Activated CD4-positive, alpha-beta T cell treated with anti-CD3 and anti-CD28 coated beads, Interleukin-2, amount 50 U/mL, for 1 hour (primary cell): ENCODE results near the gene AQP2.
"Not testable (repeated sequence)": the region's sequence is repeated elsewhere in the genome, so short reads cannot be mapped to it uniquely, and the experiment has no call there.

Experiments
- DNase-seq: peaks from one replicate; pipeline ENCODE4 v3.0.0-alpha.2; 2020

Gene AQP2

DNA sequence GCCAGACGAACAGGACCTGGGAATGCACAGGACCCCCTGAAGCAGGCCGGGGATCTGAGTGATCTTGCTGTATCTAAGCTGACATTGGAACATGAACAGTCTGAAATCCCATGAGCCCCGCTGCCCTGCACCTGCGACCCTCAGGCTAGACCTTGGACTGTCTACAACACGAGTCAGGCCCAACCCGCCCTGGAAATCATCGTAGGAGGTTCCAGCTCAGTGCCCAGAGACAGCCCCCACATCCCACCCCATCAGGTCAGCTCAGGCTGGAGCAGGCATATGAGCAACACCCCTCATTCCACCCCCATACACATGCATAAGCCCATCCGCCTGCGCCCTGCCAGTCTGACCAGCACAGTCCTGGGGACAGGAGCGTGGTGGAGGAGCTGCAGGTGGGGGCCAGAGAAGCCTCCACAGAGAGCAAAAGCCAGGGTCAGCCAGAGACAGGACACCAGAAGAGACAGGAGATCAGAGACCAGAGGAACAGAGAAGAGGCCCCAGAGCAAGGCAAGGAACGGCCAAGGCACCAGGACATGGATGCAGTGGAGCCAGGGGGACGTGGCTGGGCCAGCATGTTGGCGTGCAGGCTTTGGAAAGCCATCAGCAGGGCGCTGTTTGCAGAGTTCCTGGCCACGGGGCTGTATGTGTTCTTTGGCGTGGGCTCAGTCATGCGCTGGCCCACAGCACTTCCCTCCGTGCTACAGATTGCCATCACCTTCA, 22.3 kb downstream of the AQP2 start, which contains the start of gene AQP6:
Gene AQP6 (plus strand): TSS at position 307 of the 720 bp plus-strand sequence. CDS start 227 bp downstream, at position 534.
- DNase-seq, result no peak

DNA sequence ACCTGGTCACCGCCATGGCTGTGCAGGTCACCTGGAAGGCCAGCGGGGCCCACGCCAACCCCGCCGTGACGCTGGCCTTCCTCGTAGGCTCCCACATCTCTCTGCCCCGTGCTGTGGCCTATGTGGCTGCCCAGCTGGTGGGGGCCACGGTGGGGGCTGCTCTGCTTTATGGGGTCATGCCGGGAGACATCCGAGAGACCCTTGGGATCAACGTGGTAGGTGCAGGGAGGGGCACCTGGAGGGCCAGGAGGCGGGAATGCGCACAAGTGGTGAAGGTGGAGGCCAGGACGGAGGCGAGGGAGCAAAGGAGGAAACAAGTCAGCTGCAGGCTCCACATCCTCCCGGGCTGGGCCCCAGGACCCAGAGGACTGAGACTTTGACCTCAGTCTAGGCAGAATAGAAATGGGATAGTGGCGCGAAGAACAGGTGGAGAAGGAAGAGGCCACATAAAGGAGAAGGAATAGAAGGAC, 22.9 kb downstream of the AQP2 start:
- no peak for DNase-seq

DNA sequence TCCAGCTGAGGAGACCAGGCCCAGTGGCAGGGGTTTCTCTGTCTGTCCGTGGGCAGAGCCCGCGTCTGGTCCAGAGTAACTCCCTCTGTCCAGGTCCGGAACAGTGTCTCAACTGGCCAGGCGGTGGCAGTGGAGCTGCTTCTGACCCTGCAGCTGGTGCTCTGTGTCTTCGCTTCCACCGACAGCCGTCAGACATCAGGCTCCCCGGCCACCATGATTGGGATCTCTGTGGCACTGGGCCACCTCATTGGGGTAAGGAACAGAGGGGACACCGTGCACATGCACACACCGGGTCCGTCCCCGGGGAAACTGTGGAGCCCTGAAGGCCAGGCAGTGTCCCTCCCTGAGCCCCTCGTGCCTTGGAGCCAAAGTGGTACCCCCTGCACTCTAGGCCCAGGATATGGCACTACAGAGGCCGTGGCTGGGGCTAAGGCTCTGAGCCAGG, 23.7 kb downstream of the AQP2 start:
- no peak for DNase-seq

DNA sequence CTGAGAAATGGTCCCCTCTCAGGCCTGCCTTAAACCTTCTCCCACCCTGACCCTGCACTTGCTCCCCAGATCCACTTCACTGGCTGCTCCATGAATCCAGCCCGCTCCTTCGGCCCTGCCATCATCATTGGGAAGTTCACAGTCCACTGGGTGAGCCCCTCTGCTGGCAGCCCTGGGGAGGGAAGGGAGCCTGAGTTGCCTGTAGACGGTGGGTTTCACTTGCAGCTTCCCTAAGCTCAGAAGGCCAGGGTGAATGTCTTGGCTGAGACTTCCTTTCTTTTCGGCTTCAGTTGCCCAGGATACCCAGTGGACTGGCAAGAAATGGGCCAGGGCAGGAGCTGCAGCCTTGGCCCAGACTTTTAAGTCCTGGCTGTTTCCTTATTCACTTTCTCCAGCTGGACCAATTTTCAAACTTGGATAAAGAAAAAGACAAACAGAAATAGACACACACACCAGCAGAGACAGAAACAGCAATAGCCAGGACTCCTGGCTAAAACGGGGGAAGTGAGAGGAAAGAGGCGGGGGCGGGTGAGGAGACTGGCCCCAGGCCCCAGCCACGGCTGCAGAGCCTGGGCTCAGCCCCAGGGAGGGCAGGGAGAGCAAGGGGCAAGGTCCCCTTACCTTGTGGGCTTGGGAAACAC, 24.3 kb downstream of the AQP2 start:
- no peak for DNase-seq

DNA sequence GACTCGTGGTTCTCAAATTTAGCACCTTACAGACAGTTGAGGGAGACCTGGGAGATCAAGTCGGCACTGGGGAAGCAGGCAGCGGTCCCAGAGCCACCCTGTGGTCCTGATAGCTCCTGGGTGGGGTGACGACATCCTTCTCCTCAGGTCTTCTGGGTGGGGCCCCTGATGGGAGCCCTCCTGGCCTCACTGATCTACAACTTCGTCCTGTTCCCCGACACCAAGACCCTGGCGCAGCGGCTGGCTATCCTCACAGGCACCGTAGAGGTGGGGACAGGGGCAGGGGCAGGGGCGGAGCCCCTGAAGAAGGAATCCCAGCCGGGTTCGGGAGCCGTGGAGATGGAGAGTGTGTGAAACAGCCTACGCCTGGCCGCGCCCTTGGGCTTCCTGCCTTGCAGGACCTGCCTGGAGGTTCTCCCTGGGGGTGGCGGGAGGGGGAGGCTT, 24.8 kb downstream of the AQP2 start:
- no peak for DNase-seq

DNA sequence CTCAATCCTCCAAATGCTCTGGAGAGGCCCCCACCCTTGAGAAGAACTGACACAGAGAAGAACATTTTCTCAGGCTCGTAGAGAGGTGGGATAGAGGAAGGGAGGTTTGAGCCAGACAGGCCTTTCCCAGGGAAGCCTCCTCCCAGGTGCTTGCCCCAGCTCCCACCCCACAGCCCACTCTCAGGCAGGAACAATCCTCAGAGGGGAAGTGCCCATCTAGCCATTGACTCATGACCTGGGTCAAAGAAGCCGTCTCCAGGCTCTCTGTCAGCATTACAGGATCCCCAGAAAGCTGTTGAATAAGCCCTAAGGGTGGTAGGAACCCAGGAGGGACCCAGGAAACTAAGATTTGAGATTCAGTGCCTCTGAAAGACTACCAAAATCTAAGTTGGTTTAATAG, 26.0 kb downstream of the AQP2 start:
- DNase-seq, result no peak

DNA sequence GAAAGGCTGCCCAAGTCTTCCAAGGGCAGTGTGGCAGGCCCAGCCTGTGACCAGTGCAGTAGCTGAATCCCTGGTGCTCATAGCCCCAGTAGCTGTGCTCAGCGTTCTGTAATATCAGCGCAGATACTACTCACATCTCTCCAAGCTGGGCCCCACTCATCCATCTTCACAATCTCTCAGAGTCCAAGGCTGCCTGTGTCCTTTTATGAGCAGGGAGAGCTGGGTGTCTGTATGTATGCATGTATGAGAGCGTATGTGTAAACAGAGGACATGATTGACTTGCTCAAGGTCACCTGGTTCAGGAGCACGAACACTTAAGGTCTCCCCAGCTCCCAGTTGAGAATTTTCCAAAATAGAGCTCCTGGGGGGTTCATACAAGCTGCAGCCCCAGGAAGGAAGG, 27.6 kb downstream of the AQP2 start:
- no peak for DNase-seq

DNA sequence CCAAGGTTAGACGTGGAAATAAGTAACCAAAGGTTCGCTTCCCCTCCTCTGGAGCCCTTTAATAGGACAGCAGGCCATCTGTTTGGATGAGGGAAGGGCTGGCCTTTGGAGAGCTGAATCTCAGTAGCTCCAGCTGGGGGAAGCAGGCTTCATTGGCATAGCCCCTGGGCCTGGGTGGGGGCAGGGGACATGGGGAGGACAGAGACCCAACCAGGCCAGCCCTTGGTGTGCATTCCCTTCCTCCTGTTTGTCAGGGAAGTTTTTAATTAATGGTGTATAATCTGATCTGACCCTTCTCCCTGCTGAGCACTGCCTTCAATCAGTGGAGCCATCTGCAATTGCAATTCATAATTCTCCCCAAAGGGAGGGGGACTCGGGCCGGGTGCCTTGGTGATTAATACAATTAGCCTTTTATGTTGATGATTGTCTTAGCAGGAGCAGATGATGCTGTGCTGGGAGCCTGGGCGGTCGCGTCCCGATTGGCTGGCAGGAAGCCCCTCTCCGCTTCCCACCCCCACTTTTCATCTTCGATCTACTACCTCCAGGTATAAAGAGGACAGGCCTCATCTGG, 28.6 kb downstream of the AQP2 start:
- DNase-seq, result no peak

DNA sequence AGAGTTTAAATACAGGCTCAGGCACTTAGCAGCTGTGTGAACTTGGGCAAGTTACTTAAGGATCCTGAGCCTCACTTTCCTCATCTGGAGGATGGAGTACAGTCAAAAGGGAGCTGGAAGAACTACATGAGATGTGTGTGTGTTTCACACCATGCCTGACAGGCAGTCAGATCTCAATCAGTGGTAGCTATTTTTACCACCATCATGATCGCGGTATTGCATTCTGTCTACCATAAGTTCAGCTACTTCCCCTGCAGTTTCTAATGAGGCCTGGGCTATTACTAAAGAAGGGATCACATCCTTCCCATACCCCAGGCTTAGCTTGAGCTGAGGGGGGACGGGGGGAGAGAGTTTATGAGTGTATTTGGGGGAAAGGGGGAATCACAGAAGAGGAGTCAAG, 29.3 kb downstream of the AQP2 start:
- no peak for DNase-seq

DNA sequence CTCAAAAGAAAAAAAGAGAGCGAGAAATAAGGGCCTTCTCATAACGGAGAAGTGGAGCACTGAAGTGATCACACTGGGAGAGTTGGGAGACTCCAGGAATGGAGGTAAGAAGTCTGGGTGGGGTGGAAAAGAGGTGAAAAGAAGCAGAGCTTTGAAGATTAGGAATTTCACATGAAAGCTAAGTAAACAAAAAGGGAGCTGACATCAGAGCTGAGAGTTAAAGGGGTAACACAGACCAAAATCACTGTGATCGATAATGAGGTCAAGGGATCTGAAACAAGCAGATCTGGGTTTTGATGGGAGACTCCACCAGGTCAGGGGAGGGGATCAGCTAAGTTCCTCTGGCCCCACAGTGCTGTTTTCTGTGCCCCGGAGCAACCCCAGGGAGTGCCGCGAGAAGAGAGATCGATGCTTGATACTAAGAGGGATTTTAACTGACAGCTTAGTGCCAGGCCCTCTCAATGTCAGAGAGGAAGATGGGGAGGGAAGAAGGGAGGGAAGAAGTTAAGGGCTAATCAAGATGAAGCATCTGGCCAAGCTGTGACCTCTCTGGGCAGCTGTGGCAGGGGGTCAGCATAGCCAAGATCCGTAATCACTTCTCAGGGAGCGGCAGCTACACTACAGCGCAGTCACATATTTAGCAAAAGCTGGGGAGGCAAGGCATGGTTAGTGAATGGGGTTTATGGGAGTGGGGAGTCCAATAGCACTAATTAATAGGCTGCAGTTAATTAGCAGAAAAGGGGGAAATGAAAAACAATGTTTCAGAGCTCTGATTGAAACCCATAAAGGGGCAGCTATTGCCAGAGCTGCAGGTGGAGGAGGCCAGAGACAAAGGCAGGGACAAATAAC, 30.2 kb downstream of the AQP2 start:
- DNase-seq, result no peak

DNA sequence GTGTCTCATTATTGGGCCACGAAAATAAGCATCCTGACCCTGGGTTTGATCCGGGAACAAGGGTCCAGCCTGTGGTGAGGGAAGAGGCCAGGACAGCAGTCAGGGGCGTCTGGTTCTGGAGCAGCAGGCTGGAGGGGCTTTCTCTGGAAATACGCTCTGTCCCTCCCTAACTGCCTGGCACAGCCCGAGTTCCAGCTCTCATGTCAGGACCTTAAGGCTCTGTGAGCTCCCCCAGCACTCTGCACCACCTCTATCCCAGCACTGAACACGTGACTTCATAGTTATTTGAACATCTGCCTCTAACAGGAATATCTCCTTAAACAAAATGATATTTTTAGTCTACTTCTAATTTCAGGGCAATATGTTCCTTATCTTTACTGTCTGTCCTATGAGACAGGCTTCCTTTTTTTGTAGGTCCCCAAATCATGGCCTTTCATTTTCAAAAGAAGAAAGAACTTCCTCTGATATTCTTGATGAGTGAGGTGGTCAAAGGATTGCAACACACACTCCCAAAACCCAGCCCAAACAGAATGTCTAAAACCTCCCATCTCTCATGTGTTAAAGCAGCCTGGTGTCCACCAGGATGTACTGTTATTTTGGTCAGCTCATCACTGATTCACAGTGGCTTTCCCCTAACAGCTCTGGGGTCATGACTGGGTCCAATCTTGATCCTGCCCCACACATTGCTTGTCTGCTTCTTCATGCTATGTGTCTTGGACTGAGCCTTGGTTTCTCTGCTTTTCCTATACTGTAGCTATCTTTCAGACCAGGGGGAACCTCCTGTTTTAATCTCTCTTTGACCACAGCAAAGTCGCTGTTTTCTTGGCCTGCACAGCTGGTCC, 31.9 kb downstream of the AQP2 start:
- DNase-seq, result no peak

DNA sequence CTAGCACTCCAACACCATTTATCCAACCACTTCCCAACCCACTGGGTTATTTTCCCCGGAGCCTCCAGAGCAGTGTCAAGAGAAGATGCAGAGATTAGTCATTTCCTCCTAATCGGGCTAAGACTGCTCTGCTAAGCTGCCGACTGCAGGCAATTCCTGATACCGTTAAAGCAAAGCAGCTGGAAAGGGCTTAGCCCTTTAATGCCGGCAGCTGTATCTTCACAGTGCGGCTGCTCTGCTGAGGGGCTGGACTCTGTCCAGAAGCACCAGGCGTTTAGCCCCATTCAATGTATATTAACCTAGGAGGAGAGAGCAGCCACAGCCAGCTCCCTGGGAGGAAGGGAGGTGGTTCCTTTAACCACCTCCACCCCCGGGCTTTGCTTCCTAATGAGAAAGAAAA, 33.4 kb downstream of the AQP2 start:
- no peak for DNase-seq

DNA sequence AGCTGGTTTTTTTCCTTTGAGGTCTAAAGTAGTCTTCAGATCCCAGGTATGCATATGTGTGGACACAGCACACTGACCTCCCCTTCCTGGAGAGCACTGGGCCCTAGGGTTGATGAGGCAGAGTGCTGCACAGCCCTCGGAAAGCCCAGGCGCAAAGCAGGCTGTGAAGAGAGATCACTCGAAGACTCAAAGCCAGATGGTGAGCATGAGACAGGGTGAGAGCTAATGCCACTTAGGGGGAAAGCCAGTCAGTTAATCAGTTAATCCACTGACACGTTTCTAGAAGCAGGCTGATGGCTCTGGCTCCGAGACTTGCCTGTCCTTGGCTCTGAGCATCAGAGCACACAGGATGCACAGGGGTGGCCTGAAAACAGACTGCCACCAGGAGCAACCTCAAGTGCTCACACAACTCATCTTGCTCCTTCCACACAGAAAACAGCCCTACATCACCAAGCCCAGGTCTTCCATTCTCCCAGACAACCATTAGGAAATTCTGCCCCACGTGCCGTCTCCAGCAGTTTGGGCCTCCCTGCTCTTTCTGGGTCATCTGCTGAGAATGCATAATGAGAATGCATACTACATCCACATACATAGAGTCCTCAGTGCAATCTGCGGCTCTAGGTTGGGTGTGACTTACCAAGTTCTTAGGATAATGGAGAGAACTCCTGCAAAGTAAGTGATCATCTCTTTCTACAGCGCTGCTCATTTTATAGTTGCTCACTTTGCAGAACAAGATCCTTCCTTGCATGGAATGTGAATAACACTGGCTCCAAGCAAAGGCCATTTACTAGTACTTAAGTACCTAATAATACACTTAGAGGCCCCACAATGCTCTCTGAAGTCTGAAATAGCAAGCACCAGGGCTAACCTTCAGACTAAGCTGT, 34.2 kb downstream of the AQP2 start:
- DNase-seq, result no peak

DNA sequence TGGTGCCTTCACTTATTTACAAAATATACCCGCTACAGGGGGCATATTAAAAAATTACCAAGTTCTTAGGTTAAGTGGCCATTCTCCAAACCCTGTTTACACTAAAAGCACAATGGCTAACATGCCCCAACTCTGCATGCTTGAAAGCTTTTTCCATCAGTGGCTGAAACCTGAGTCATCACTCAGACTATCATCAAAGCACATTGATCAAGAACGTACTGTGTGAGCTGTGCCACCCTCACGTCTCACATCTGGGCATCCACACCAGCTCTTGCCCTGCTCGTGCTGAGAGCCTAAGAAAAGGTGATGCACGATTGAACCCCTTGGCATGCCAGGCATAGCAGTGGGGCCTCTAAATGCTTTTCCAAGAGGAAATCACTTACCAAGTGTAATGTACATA, 35.4 kb downstream of the AQP2 start:
- DNase-seq, result no peak

DNA sequence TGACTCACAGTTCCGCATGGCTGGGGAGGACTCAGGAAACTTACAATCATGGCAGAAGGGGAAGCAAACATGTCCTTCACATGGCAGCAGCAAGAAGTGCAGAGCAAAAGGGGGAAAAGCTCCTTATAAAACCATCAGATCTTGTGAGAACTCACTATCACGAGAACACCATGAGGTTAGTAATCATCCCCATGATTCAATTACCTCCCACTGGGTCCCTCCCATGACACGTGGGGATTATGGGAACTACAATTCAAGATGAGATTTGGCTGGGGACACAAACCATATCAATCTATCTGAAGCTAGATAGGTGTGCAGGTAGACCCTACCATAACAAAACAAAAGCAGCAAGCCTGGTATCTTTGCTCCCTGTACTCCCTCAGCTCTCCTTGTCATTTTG, 35.9 kb downstream of the AQP2 start:
- not testable (repeated sequence) for DNase-seq

DNA sequence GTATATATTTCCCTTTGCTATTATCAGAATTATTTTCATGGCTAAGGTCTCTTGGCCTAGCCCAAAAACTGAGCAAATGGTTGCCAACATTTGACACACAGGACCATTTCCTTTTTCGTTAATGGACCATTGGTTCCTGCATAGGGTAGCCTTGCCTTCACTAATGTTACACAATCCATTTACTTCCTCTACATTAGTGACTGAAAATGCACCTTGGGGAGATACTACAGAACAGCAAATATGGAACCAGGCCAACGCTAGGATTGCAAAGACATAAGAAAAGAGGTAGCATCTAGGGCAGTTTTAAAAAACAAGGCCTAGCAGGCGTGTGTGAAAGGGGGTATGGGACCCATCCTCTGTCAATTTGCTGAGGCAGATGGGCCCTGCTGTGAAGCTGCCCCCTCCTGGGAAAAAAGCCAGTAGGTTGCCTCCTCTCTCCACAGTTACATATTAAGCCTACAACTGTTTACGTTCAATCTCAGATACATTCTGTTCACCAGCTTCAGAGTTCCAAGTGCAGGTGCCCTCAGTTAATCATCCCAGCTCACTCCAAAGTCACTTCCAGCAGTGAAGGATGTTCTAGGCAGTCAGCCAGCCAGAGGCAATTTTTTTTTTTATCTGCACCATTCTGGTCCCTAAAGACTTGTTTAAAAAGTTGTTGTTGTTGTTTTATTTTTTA, 37.2 kb downstream of the AQP2 start:
- DNase-seq, result no peak

DNA sequence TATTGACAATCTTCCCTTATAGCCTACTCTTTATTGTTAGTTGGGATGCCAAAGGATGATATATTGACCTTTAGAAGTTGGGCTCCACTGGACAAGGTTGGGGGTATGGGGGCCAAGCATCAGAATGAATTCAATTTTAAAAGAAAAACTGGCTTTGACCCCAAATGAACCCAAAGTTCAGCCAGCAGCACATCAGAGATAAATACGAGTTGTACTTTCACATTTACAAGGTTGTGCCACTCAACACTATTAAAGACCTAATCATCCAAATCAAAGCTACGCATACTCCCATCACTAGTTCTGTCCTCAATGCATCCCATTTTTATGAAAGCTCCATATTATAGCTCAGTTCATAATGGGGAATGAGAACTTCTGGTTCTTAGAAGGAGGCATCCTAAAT, 38.9 kb downstream of the AQP2 start:
- not testable (repeated sequence) for DNase-seq

DNA sequence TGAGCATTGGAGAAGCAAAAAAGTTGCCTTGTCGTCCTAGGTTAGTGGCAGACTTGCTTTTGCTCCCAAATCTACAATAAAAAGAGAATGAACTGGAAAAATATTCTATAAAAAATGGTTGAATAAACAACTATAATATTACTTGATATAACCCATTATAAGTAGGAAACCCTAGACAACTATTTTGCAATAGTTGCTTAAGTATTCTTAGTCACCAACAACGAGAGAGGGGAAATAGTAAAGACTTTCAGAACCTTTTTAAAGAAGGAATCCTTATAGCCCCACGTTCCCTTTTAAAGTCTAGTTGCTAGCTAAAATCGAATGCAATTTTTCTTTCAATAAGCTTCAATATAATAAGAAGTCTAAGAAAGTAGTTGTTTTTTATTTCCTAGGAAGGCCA, 39.7 kb downstream of the AQP2 start:
- DNase-seq, result no peak

DNA sequence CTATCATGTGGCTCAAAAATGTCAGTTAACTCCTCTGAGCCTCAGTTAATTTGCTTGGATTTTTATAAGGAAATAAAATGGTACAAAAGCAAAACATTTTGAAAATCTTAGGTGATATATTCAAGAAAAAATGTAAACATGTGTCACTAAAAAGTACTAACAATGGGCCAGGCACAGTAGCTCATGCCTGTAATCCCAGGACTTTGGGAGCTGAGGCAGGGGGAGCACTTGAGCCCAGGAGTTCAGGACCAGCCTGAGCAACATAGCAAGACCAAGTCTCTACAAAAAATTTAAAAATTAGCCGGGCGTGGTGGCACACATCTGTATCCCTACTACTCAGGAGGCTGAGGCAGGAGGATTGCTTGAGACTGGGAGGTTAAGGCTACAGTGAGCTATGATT, 47.9 kb downstream of the AQP2 start:
- no peak for DNase-seq

DNA sequence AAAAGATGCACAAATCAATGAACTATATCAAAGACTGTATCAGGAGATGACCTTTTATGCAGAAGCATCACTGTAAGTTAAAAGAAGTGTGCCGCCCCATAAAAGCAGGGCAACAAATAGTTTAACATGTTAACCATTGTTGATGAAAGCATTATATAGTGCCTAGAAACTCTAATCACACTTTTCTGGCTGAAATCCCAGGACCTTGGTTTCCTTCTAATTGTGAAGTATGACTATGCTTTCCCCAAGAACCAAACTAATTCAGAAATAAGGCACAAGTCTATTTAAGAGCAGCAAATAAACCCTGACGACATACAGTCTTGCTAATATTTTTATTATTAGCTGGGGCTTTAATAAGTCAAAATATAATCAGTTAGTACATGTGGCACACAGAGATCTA, 53.1 kb downstream of the AQP2 start:
- DNase-seq, result no peak

DNA sequence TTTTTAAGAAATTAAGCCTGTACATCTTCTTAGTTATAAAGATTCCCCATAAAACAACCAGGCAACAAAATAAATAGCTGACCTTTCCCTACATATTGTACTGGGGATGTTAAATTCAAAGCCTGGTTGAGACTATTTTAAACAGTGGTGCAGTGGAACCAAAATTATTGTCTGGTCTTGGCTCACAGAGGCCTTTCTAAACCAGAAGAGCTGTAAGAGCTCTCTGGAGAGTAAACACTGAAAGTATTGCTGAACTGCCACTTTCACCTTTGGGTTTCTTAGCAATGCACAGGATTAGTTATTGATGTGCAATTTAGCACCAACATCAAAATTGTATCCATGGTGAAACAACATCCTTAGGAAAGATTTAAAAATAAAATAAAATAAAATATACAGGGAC, 54.2 kb downstream of the AQP2 start:
- no peak for DNase-seq
